WI38 (cell line): ENCODE results near the gene POR.

Source experiments
- H3K4me3 ChIP-seq: 2 replicates; pipeline ENCODE4 v1.5.1; 2011; ENCODE audit warnings: low read depth, mild to moderate bottlenecking, control low read depth, low read length
- TF ChIP-seq, protein P1 (sequence below): IDR thresholded peaks from 2 replicates; pipeline ENCODE4 v1.5.1; 2012; ENCODE audit warnings: low read depth, mild to moderate bottlenecking, control low read depth, low read length

Gene POR

DNA sequence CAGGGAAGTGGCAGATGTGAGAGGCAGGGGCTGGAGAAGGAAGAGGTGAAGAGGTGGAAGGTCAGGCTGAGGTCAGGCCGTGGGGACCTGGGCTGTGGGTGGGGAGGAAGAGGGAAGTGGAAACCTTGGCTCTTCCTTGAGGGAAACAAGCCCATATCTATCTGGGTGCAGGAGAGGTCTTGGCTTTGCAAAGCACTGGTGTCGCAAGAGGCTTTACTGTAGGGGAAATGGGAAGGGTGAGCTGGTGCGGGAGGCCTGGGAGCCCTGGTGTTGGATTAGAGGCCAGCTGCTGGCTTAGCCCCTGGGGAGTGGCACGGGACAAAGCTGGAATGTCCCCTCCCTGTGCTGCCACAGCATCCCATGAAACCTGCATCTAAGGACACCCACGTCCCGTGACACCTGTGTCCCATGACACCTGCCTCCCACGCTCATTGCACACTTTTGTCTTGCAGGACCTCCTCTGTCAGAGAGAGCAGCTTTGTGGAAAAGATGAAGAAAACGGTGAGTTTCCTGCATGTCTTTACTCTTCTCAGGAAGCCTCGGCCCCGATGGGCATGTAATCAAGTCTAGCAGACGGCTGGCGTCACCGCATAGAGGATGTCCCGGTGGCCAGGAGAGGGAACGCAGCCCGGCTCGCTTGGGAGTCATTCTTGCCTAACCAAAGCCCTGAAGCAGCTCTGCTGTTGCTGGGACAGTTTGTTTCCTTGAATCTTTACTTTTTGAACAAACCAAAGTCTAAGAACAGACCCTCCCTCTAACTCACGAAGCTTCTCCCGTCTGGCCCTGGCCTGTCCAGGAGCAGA is 57.2 kb downstream of the POR start:
- no peak overlapping the region for H3K4me3 ChIP-seq
- TF ChIP-seq, protein P1, sequence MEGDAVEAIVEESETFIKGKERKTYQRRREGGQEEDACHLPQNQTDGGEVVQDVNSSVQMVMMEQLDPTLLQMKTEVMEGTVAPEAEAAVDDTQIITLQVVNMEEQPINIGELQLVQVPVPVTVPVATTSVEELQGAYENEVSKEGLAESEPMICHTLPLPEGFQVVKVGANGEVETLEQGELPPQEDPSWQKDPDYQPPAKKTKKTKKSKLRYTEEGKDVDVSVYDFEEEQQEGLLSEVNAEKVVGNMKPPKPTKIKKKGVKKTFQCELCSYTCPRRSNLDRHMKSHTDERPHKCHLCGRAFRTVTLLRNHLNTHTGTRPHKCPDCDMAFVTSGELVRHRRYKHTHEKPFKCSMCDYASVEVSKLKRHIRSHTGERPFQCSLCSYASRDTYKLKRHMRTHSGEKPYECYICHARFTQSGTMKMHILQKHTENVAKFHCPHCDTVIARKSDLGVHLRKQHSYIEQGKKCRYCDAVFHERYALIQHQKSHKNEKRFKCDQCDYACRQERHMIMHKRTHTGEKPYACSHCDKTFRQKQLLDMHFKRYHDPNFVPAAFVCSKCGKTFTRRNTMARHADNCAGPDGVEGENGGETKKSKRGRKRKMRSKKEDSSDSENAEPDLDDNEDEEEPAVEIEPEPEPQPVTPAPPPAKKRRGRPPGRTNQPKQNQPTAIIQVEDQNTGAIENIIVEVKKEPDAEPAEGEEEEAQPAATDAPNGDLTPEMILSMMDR: no peak

DNA sequence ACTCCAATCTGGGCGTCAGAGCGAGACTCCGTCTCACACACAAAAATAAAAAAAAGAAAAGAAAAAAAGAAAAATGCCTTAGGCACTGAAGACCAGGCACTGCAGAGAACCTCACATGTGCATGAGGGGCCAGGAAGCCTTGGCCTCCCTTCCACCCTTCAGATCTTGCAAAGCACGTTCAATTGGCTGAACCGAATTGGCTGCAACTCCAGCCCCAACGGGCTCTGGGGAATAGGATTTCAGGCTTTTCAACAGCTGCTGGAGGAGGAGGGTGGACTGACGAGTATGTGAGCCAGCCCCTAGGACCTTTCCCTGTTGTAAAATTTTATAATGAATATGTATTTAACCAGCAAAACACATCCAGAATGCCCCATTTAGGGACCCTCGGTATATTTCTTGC is 62.8 kb downstream of the POR start:
- H3K4me3 ChIP-seq: no peak overlapping the region
- TF ChIP-seq, protein P1: no peak

DNA sequence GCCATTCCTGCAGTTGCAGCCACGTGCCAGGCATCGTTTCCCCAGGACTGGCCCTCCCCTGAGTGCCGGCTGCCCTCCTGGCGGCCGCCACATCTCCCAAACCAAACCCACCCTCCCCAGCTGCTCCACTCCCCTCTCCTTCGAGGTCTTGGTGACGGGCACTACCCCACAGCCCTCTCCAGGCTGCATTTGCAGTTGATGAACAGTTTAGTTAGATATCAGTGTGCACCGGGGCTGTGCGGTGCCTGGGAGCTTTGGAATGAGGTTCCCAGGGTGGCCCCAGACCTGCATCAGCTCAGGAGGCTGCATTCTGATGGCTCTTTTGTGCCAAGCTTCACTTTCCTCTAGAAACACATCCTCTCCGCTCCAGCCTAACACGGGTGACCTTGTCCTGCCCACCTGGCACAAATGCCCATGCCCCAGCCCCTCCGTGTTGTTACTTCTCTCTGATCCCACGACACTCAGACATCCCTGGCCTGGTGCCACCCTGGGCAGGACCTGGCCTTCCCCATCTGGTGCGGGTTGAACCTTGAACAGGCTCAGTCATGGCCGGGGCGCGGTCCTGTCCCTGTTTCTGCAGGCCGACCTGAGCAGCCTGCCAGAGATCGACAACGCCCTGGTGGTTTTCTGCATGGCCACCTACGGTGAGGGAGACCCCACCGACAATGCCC is 64.9 kb downstream of the POR start:
- TF ChIP-seq, protein P1: no peak

DNA sequence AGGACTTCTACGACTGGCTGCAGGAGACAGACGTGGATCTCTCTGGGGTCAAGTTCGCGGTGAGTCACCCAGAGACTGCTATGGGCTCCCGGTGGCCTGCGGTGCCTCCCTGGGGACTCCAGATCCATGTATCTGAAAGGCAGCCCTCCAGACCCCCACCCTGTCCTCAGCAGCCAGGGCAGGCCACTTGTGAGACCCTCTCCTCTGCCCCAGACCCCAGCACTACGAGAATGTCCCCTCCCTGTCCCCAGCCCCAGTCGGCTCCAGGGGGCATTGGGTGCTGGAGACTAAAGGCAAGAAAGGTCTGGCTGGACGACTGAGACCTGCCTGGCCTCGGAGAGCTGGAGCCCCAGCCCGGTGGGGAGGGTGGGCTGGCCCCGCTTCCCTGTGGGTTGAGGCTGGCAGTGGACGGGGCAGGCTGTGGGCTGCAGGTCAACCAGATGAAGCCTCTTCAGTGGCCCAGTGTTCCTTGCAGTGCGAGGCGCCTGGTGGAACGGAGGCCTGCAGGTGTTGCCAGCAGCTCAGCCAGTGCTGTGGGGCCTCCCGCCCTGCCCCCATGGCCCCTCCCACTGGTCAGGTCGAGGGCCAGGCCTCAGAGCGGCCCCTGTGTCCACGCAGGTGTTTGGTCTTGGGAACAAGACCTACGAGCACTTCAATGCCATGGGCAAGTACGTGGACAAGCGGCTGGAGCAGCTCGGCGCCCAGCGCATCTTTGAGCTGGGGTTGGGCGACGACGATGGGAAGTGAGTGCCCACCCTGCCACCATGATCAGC is 65.7 kb downstream of the POR start:
- no peak overlapping the region for H3K4me3 ChIP-seq
- TF ChIP-seq, protein P1: no peak

More for the DNA sequence above, 64.9 kb downstream of the POR start:
- no peak overlapping the region for H3K4me3 ChIP-seq

DNA sequence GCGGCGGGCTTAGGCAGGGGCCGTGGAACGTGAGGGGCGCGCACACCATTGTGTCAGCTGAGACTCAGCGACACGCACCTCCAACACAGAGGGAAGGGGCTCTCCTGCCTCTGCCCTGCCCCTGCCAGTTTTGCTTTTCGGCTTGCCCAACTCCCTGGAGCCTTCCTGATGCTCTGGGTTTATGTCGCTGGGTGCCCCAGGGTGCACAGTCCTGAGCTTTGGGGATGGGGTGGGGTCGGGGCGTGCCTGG is 66.2 kb downstream of the POR start:
- H3K4me3 ChIP-seq: no peak overlapping the region
- TF ChIP-seq, protein P1: no peak

DNA sequence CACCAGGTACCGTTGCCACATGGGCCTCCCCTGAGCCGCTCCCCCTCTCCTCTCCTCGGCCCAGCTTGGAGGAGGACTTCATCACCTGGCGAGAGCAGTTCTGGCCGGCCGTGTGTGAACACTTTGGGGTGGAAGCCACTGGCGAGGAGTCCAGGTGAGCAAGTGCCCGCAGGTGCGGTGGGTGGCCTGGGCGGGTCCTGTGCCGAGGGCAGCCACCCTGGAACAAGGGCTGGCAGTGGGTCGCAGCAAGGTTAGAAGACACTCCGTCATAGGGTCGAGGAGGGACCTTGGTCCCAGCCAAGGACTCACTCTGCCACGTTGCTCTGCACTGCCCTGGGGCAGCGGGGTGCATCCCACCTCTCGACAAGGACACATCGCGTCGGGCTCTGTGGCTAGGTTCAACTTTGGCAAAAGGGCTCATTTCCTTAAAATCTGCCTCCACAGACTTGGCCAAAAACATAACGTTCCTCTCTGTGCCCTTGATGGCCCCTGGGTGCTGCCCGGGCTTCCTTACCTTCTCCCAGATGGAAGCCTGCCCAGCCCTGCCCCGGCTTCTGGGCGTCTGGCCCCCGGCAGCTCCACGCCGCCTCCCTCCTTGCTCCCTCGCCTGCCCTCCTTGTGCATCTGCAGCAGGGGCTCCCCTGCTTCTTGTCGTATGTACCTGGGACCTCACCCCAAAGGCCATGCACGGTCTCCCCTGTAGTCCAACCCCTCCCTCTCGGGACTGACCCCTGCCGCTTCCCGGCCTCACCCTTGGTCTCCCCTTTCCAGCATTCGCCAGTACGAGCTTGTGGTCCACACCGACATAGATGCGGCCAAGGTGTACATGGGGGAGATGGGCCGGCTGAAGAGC is 66.7 kb downstream of the POR start:
- TF ChIP-seq, protein P1: no peak
- no peak overlapping the region for H3K4me3 ChIP-seq
